H1 (cell line): ENCODE results near the gene CENATAC. TPM values are rescaled to one million over a fixed set of nuclear protein-coding genes. Genes with fewer than 3 reads are reported as not detected.
A peak's percentile ranks its signal among the peaks of the same experiment; 100 is the strongest.

Experiments used
- ATF2 ChIP-seq: IDR thresholded peaks from 2 replicates; pipeline ENCODE4 v1.6.1; 2012; ENCODE audit warnings: low read length, inconsistent platforms
- BCL11A ChIP-seq, 2 experiments: IDR thresholded peaks; one replicate each; pipeline ENCODE4 v1.6.1; 2011; ENCODE audit warnings: low read depth in 2 of 2, low read length in 2 of 2, mild to moderate bottlenecking in 2 of 2
- CREB1 ChIP-seq: IDR thresholded peaks from 2 replicates; pipeline ENCODE4 v1.6.1; 2012; ENCODE audit warnings: inconsistent platforms
- CTBP2 ChIP-seq: IDR thresholded peaks from 2 replicates; pipeline ENCODE4 v1.7.0; 2011; ENCODE audit warnings: borderline replicate concordance, mild to moderate bottlenecking, moderate library complexity, mixed read lengths, low read length; ENCODE audit not compliant: insufficient read depth, insufficient read length
- EGR1 ChIP-seq: IDR thresholded peaks from 2 replicates; pipeline ENCODE4 v1.6.1; 2011; ENCODE audit warnings: low read depth, low read length, borderline replicate concordance
- GTF2F1 ChIP-seq: IDR thresholded peaks from 2 replicates; pipeline ENCODE4 v1.6.1; 2012; ENCODE audit warnings: low read depth, low read length, improper control_type of control experiment, borderline replicate concordance
- JUND ChIP-seq: IDR thresholded peaks from 2 replicates; pipeline ENCODE4 v1.6.1; 2011; ENCODE audit warnings: mild to moderate bottlenecking, improper control_type of control experiment, low read length
- MAFK ChIP-seq: IDR thresholded peaks from 2 replicates; pipeline ENCODE4 v1.6.1; 2012; ENCODE audit warnings: low read depth, mild to moderate bottlenecking, improper control_type of control experiment, low read length
- NRF1 ChIP-seq: IDR thresholded peaks from 2 replicates; pipeline ENCODE4 v1.6.1; 2011; ENCODE audit warnings: mild to moderate bottlenecking, low read depth, low read length, improper control_type of control experiment
- PHF8 ChIP-seq: fragments of 200-600 bp; sonication (generic); conservative IDR thresholded peaks from 2 replicates; pipeline ENCODE4 v1.7.1; 2012; ENCODE audit warnings: low read depth, mild to moderate bottlenecking, inconsistent platforms, low read length, moderate library complexity
- POLR2AphosphoS5 ChIP-seq: IDR thresholded peaks from 2 replicates; pipeline ENCODE4 v1.6.1; 2011; ENCODE audit warnings: low read depth, low read length
- POU5F1 ChIP-seq: IDR thresholded peaks from 2 replicates; pipeline ENCODE4 v1.6.1; 2011; ENCODE audit warnings: low read depth, mild to moderate bottlenecking, low read length, moderate library complexity
- RFX5 ChIP-seq: IDR thresholded peaks from 2 replicates; pipeline ENCODE4 v1.6.1; 2011; ENCODE audit warnings: low read depth, low read length, improper control_type of control experiment, borderline replicate concordance
- SAP30 ChIP-seq: fragments of 300-600 bp; sonication (generic); IDR thresholded peaks from 2 replicates; pipeline ENCODE4 v1.7.1; 2012; ENCODE audit warnings: low read length, moderate library complexity, mild to moderate bottlenecking, inconsistent platforms; ENCODE audit not compliant: insufficient read depth, insufficient replicate concordance
- SIRT6 ChIP-seq: IDR thresholded peaks from one replicate; pipeline ENCODE4 v1.7.1; 2012; ENCODE audit warnings: low read length, inconsistent platforms
- SP1 ChIP-seq: IDR thresholded peaks from 2 replicates; pipeline ENCODE4 v1.6.1; 2011; ENCODE audit warnings: low read depth, low read length
- SP4 ChIP-seq: IDR thresholded peaks from 2 replicates; pipeline ENCODE4 v1.6.1; 2012; ENCODE audit warnings: low read length, inconsistent platforms
- SRF ChIP-seq: IDR thresholded peaks from 2 replicates; pipeline ENCODE4 v1.6.1; 2011; ENCODE audit warnings: mild to moderate bottlenecking, low read depth, low read length, moderate library complexity
- TAF7 ChIP-seq: optimal IDR thresholded peaks from 2 replicates; pipeline ENCODE3; 2011; ENCODE audit warnings: low read depth, mild to moderate bottlenecking, inconsistent platforms, low read length, moderate library complexity, borderline replicate concordance
- TCF12 ChIP-seq: IDR thresholded peaks from 2 replicates; pipeline ENCODE4 v1.6.1; 2011; ENCODE audit warnings: low read depth, mild to moderate bottlenecking, low read length
- TEAD4 ChIP-seq: IDR thresholded peaks from 2 replicates; pipeline ENCODE4 v1.6.1; 2012; ENCODE audit warnings: low read depth, low read length, inconsistent platforms, mixed read lengths
- USF2 ChIP-seq: IDR thresholded peaks from 2 replicates; pipeline ENCODE4 v1.6.1; 2011; ENCODE audit warnings: low read length, improper control_type of control experiment
- YY1 ChIP-seq: IDR thresholded peaks from 2 replicates; pipeline ENCODE4 v1.6.1; 2011; ENCODE audit warnings: low read depth, mild to moderate bottlenecking, low read length
- polyA plus RNA-seq, 7 experiments: library from polyadenylated mRNA; depleted of rRNA in 3 of 7; stranded (reverse) in 5 of 7; unstranded in 2 of 7; fragments of >200 nt in 5 of 7; fragments of 200-250 nt in 2 of 7; gene quantifications; 1 replicate in 5 of 7; 2 replicates in 1 of 7; 4 replicates in 1 of 7; pipeline versions ENCODE4 v1.2.1 to v1.2.3, GENCODE V29; 2011 to 2013; ENCODE audit warnings: missing spikeins in 2 of 7, mixed read lengths in 2 of 7
- total RNA-seq: library from RNA; stranded (reverse); fragmentation: NEBNext Ultra II Directional; extraction: Animal tissue kit (Norgen Biotek cat#: 25700); gene quantifications from 2 replicates; pipeline ENCODE4 v1.2.1, GENCODE V29; 2021

The CENATAC gene
- total and polyA plus RNA-seq, 2 of the 8 experiments (the other 6 are each of a cell fraction or from before 2014, with no cell fraction given) = 22.7 to 36.4 TPM

GRCh38 chr11:119018074-119018938 lies 20.4 kb downstream of the CENATAC start, which contains the start of the genes RPS25 and TRAPPC4 (continued):
- TF ChIP-seq POLR2AphosphoS5 (peak; percentile 90), TCF12 (no peak), ATF2 (no peak), SIRT6 (no peak), GTF2F1 (peak; percentile 36; the same call in 1 of the 2 replicates), MAFK (no peak), PHF8 (peak; percentile 79), SP4 (peak; percentile 94), EGR1 (peak; percentile 29; the same call in 1 of the 2 replicates), CREB1 (peak; percentile 82), POU5F1 (no peak), TEAD4 (no peak), SP1 (peak; percentile 10; the same call in 1 of the 2 replicates), TAF7 (peak; percentile 92), SAP30 (peak; percentile 75), YY1 (peak; percentile 83), BCL11A (IDR thresholded peaks at IDR 0.05; ENCODE audit: low read depth in 2 of 2, low read length in 2 of 2) (no peak), CTBP2 (no peak), RFX5 (no peak), USF2 (no peak), JUND (no peak), NRF1 (peak; percentile 30), SRF (no peak)
